HG02763 (cell line): ENCODE data around the gene PERM1.
"Not testable (repeated sequence)": the region's sequence is repeated elsewhere in the genome, so short reads cannot be mapped to it uniquely, and the experiment has no call there.

ENCODE experiments used
- ATAC-seq: cut with Tn5 transposase; IDR thresholded peaks from one replicate; pipeline ENCODE4 v1.9.1; 2021; ENCODE audit warnings: mild to moderate bottlenecking, moderate library complexity; ENCODE audit not compliant: unreplicated experiment

PERM1 gene

GRCh38 chr1:979744-980072 is 2.2 kb downstream of the PERM1 start:
- no peak for ATAC-seq

- ATAC-seq: no peak
These were observed 2.8 kb downstream of the PERM1 start for GRCh38 chr1:978835-979743.

- no peak for ATAC-seq
These were observed 3.6 kb downstream of the PERM1 start for GRCh38 chr1:978069-978834.

GRCh38 chr1:976791-977190 is 5.1 kb downstream of the PERM1 start:
- not testable (repeated sequence) for ATAC-seq

- ATAC-seq: no peak
These were observed 5.8 kb downstream of the PERM1 start for GRCh38 chr1:975896-976683.

GRCh38 chr1:975365-975764 is 6.5 kb downstream of the PERM1 start:
- ATAC-seq: no peak

GRCh38 chr1:974687-975328 is 7.1 kb downstream of the PERM1 start:
- ATAC-seq: no peak

GRCh38 chr1:974293-974640 is 7.6 kb downstream of the PERM1 start:
- ATAC-seq: no peak

GRCh38 chr1:973459-974292 is 8.2 kb downstream of the PERM1 start:
- ATAC-seq: no peak

- no peak for ATAC-seq
These were observed 9.0 kb downstream of the PERM1 start for GRCh38 chr1:972726-973458.

- no peak for ATAC-seq
These were observed 10.0 kb downstream of the PERM1 start for GRCh38 chr1:971751-972506.

- no peak for ATAC-seq
These were observed 10.7 kb downstream of the PERM1 start for GRCh38 chr1:970973-971730.

GRCh38 chr1:970242-970972 is 11.5 kb downstream of the PERM1 start:
- ATAC-seq: no peak

GRCh38 chr1:969260-969855 is 12.5 kb downstream of the PERM1 start:
- ATAC-seq: no peak

GRCh38 chr1:967466-968343 is 14.2 kb downstream of the PERM1 start:
- ATAC-seq: no peak

GRCh38 chr1:966704-967300 is 15.1 kb downstream of the PERM1 start:
- peak; percentile 63 for ATAC-seq
